ENCODE data around the gene MYOCOS.

MYOCOS gene

GRCh38 chr1:171666114-171666769, 44.2 kb downstream of the MYOCOS start:
- no peak overlapping the region for H3K4me3 ChIP-seq (ENCODE audit: low read depth, low read length)
- TF ChIP-seq POLR2A (IDR thresholded peaks at IDR 0.05; ENCODE audit: extremely low read depth, insufficient read length) (no peak), CTCF (IDR thresholded peaks at IDR 0.05; ENCODE audit: low read depth, low read length) (no peak), MYC (IDR thresholded peaks at IDR 0.05; ENCODE audit: low read depth, low read length) (no peak), MAX (IDR thresholded peaks at IDR 0.05; ENCODE audit: low read depth, low read length) (no peak)
- DNase-seq (ENCODE audit: low read depth): no peak

GRCh38 chr1:171668372-171668771, 46.3 kb downstream of the MYOCOS start:
- H3K4me3 ChIP-seq (ENCODE audit: low read depth, low read length): no peak overlapping the region
- DNase-seq (ENCODE audit: low read depth): no peak
- TF ChIP-seq CTCF (IDR thresholded peaks at IDR 0.05; ENCODE audit: low read depth, low read length) (no peak), MAX (IDR thresholded peaks at IDR 0.05; ENCODE audit: low read depth, low read length) (no peak), MYC (IDR thresholded peaks at IDR 0.05; ENCODE audit: low read depth, low read length) (no peak), POLR2A (IDR thresholded peaks at IDR 0.05; ENCODE audit: extremely low read depth, insufficient read length) (no peak)

GRCh38 chr1:171670739-171671138, 48.7 kb downstream of the MYOCOS start:
- no peak for TF ChIP-seq MAX (IDR thresholded peaks at IDR 0.05; ENCODE audit: low read depth, low read length)
- TF ChIP-seq MYC (IDR thresholded peaks at IDR 0.05; ENCODE audit: low read depth, low read length): no peak
- no peak for TF ChIP-seq CTCF (IDR thresholded peaks at IDR 0.05; ENCODE audit: low read depth, low read length)
- TF ChIP-seq POLR2A (IDR thresholded peaks at IDR 0.05; ENCODE audit: extremely low read depth, insufficient read length): no peak
- H3K4me3 ChIP-seq (ENCODE audit: low read depth, low read length): no peak overlapping the region
- no peak for DNase-seq (ENCODE audit: low read depth)

- no peak for DNase-seq (ENCODE audit: low read depth)
- TF ChIP-seq MAX (IDR thresholded peaks at IDR 0.05; ENCODE audit: low read depth, low read length) (no peak), MYC (IDR thresholded peaks at IDR 0.05; ENCODE audit: low read depth, low read length) (no peak), CTCF (IDR thresholded peaks at IDR 0.05; ENCODE audit: low read depth, low read length) (no peak), POLR2A (IDR thresholded peaks at IDR 0.05; ENCODE audit: extremely low read depth, insufficient read length) (no peak)
- H3K4me3 ChIP-seq (ENCODE audit: low read depth, low read length): no peak overlapping the region
Measured at GRCh38 chr1:171674431-171675405, 52.7 kb downstream of the MYOCOS start.

Measured in NB4 (cell line).